ENCODE results near the gene MRPL4. TPM values are rescaled to one million over a fixed set of nuclear protein-coding genes. Genes with fewer than 3 reads are reported as not detected.
A peak's percentile ranks its signal among the peaks of the same experiment; 100 is the strongest.

Gene MRPL4
- total and polyA plus RNA-seq, 10 of the 15 experiments (the other 5 are each of a cell fraction or from before 2014, with no cell fraction given) = 0.79 to 221 (median 112) TPM

- TF ChIP-seq, protein P1, sequence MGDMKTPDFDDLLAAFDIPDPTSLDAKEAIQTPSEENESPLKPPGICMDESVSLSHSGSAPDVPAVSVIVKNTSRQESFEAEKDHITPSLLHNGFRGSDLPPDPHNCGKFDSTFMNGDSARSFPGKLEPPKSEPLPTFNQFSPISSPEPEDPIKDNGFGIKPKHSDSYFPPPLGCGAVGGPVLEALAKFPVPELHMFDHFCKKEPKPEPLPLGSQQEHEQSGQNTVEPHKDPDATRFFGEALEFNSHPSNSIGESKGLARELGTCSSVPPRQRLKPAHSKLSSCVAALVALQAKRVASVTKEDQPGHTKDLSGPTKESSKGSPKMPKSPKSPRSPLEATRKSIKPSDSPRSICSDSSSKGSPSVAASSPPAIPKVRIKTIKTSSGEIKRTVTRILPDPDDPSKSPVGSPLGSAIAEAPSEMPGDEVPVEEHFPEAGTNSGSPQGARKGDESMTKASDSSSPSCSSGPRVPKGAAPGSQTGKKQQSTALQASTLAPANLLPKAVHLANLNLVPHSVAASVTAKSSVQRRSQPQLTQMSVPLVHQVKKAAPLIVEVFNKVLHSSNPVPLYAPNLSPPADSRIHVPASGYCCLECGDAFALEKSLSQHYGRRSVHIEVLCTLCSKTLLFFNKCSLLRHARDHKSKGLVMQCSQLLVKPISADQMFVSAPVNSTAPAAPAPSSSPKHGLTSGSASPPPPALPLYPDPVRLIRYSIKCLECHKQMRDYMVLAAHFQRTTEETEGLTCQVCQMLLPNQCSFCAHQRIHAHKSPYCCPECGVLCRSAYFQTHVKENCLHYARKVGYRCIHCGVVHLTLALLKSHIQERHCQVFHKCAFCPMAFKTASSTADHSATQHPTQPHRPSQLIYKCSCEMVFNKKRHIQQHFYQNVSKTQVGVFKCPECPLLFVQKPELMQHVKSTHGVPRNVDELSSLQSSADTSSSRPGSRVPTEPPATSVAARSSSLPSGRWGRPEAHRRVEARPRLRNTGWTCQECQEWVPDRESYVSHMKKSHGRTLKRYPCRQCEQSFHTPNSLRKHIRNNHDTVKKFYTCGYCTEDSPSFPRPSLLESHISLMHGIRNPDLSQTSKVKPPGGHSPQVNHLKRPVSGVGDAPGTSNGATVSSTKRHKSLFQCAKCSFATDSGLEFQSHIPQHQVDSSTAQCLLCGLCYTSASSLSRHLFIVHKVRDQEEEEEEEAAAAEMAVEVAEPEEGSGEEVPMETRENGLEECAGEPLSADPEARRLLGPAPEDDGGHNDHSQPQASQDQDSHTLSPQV (IDR thresholded peaks at IDR 0.05) = no peak
- TF ChIP-seq NR2C1 (IDR thresholded peaks at IDR 0.05) = peak; percentile 49; the same call in 1 of the 2 replicates
- TF ChIP-seq CBFB (IDR thresholded peaks at IDR 0.05; ENCODE audit: low read depth) = peak; percentile 85
- TF ChIP-seq TCF12 (IDR thresholded peaks at IDR 0.05; ENCODE audit: low read depth, low read length) = peak; percentile 80
- peak; percentile 50 for TF ChIP-seq E4F1 (IDR thresholded peaks at IDR 0.05; ENCODE audit: borderline replicate concordance, partially characterized antibody)
- TF ChIP-seq RUNX3 (IDR thresholded peaks at IDR 0.05; ENCODE audit: low read length) = peak; percentile 35
- no peak for TF ChIP-seq MEF2A (IDR thresholded peaks at IDR 0.05; ENCODE audit: insufficient read depth, low read depth, low read length)
- TF ChIP-seq SREBF2 (IDR thresholded peaks at IDR 0.05; ENCODE audit: low read length) = no peak
- 0 out of 2 replicates have a peak, but pooled peaks have one; percentile 10 for TF ChIP-seq MTA3 (IDR thresholded peaks at IDR 0.05; ENCODE audit: borderline replicate concordance, low read length)
- no peak for TF ChIP-seq NFXL1 (IDR thresholded peaks at IDR 0.05; ENCODE audit: borderline replicate concordance)
- TF ChIP-seq RCOR1 (conservative IDR thresholded peaks at IDR 0.05; ENCODE audit: low read depth, low read length) = 0 out of 2 replicates have a peak, but pooled peaks have one; percentile 76
- TF ChIP-seq ZNF687 (IDR thresholded peaks at IDR 0.05) = peak; percentile 98
- no peak for TF ChIP-seq ZBTB33 (IDR thresholded peaks at IDR 0.05)
- TF ChIP-seq CHD4 (IDR thresholded peaks at IDR 0.05) = no peak
These were observed 18.8 kb downstream of the MRPL4 start, which contains the start of gene ICAM1 (continued) for GRCh38 chr19:10270616-10271394.

Measured in GM12878 (cell line).